GM19043 (cell line): Measurements from ENCODE around the gene GPAT3.
A peak's percentile ranks its signal among the peaks of the same experiment; 100 is the strongest.
"Not testable (repeated sequence)": the region's sequence is repeated elsewhere in the genome, so short reads cannot be mapped to it uniquely, and the experiment has no call there.

Source experiments
- ATAC-seq: cut with Tn5 transposase; IDR thresholded peaks from one replicate; pipeline ENCODE4 v1.9.1; 2021; ENCODE audit warnings: low read depth; ENCODE audit not compliant: unreplicated experiment

GPAT3 gene

DNA sequence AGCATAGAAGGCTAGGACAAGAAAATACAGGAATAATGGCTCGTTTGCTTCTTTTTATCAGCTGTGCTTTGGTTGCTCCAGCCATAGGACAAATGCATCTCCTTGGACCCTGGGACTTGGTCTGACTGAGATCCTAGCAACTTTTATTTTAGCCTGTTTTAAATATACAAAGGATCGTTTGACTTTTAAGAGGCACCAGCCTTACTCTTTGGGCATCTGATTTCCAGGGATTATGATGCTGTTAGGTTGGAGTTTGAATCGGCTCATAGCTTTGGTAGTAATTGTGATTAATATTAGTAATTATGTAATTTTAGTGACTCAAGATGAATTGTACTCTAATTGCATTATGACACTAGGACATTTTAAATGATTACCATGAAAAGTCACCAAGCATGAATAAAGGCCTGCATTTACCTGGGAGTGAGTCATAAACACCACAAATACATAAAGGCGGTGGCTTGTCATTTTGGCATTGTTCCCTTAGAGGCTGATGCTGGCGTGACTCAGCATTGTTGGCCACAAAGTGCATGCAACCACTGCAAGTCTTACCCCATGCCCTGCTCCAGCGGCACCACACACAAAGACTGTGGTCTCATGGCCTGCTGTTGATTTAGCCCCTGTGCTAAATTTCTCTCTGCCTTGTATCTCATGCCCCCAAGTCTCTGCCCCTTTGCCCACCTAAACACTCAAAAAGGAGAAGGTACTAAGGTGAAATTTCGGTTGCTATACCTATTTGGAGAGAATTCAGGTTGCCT lies 12.4 kb downstream of the GPAT3 start:
- ATAC-seq: peak; percentile 81

DNA sequence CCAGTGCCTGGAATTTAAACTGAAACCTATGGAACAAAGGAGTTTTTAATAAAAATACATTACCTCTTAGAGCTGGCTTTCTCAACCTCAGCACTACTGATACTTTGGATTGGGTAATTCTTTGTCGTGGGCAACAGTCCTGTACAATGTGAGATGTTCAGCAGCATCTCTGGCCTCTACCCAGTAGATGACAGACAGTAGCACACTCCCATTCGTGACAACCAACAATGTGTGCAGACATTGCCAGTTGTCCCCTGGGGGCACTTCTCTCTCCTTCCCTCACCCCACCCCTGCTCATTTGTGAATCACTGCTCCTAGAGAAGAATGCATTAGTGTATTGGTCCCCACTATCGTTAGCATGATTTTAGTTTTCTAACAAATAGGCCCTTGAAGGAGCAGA lies 16.2 kb downstream of the GPAT3 start:
- ATAC-seq: no peak

- peak; percentile 76 for ATAC-seq
Measured at GRCh38 chr4:83552924-83553323, 17.0 kb downstream of the GPAT3 start.

GRCh38 chr4:83556006-83556707 lies 20.2 kb downstream of the GPAT3 start:
- no peak for ATAC-seq

- no peak for ATAC-seq
Measured at GRCh38 chr4:83556816-83557215, 20.9 kb downstream of the GPAT3 start.

- no peak for ATAC-seq
Measured at GRCh38 chr4:83558059-83558653, 22.2 kb downstream of the GPAT3 start.

GRCh38 chr4:83558680-83559079 lies 22.8 kb downstream of the GPAT3 start:
- ATAC-seq: no peak

GRCh38 chr4:83560523-83560922 lies 24.6 kb downstream of the GPAT3 start:
- ATAC-seq: no peak

DNA sequence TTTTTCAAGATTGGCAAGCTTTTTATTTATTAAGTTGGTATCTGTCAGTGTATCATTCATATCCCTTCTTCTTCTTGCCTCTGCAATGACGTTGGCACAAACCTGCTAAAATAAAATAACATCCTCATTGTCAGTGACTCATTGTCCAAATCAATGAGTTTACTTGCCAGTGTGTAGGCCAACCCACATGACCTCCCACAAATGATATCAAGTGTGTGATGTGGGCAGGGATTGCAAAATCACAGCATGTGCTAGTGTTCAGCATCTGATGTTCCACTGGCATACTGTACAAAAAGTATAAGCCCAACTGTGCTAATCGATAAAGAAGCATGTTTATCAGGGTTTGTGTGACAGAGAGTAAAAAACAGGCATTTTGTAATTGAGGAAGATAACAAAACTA lies 25.5 kb downstream of the GPAT3 start:
- ATAC-seq: no peak

- no peak for ATAC-seq
Measured at GRCh38 chr4:83563998-83564397, 28.1 kb downstream of the GPAT3 start.

DNA sequence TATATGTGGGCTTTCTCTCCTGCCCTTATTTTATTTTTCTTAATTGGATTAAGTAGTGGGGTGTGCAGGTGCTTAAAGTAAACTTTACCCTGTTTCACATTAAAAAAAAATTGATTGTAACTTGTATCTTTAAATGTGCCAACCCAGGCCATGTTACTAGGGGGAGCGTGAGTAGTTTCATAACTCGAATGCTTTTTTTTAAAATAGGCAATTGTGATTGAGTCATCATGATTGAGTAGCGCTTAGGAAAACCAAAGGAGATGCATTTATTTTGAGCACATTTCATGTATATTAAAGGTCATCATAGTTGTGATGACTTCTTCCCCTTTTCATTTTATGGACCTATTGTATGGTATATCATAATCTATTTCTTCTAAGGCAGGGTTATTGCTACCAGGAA lies 32.2 kb downstream of the GPAT3 start:
- no peak for ATAC-seq

- no peak for ATAC-seq
Measured at GRCh38 chr4:83569429-83569828, 33.5 kb downstream of the GPAT3 start.

DNA sequence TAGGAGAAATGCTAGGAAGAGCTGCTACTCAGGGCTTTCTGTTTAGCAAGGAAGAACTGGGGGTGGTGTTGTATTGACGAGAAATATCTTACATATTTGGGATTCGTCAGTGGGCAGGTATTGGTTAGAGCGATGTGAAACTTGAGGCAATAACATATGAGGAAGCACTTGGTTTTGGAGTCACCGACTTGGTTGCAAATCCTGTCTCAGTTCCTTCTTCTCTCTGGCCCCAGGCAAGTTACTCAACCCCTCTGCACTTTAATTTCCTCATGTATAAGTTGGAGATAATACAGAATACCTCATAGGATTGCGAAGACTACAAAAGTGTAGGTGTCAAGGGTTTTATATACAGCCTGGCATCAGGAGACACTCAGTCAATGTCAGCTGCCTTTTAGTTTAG lies 34.1 kb downstream of the GPAT3 start:
- peak; percentile 90 for ATAC-seq

- no peak for ATAC-seq
Measured at GRCh38 chr4:83572848-83573247, 36.9 kb downstream of the GPAT3 start.

- no peak for ATAC-seq
Measured at GRCh38 chr4:83574247-83574646, 38.3 kb downstream of the GPAT3 start.

DNA sequence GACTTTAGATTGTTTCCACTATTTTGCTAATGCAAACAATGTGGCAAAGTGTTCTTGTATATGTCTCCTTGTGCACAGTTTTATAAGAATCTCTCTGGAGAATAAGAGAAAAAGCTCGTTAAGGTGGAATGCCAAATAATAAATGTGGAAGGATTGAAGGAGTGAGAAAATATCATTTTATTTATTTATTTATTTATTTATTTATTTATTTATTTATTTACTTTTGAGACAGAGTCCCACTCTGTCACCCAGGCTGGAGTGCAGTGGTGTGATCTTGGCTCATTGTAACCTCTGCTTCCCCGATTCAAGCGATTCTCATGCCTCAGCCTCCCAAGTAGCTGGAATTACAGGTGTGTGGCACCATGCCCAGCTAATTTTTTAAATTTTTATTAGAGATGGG lies 40.3 kb downstream of the GPAT3 start:
- not testable (repeated sequence) for ATAC-seq

- ATAC-seq: peak; percentile 73
Measured at GRCh38 chr4:83581411-83582288, 45.7 kb downstream of the GPAT3 start.

- ATAC-seq: no peak
Measured at GRCh38 chr4:83582289-83582785, 46.4 kb downstream of the GPAT3 start.

DNA sequence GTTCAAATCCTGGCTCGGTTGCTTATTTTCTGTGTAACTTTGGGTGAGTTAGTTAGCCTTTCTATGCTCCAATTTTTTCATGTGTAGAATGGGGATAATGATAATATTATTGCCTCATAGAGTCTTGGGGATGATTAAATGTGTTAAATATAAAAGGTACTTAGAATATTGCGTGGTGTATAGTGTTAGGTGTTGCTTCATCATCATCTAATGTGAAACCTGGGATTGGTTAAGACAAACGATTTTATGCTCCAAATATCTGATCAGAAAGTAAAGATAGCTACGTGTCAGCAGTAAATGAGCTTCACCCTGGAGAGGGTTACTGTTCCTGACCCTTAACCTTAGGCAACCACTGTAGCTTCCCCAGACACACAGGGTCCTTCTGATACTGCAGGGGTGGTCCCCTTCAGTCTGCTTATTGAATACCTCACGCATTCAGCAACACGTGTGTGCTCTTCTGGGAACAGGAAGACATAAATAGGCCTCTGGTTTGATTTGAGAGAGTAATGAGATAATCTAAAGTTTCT lies 50.1 kb downstream of the GPAT3 start:
- ATAC-seq: no peak

DNA sequence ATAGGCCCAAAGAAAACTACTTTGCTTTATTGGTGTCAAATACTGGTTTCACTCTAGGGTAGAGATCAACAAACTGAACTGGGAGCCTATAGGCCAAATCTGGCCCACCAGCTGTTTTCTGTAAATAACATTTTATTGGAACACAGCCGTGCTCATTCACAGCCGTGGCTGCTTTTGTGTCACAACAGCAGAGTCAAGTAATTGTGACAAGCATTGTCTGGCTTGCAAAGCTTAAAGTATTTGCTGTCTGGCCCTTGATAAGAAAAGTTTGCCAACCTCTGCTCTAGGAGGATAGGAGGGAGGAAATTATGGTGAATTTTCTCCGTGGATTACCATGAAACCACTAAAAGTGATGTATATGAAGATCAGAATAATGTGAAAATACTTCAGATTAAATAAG lies 53.4 kb downstream of the GPAT3 start:
- no peak for ATAC-seq
